HFFc6 (cell line): ENCODE measurements around the gene RGS3. TPM values are rescaled to one million over a fixed set of nuclear protein-coding genes. Genes with fewer than 3 reads are reported as not detected.

Experiments
- DNase-seq: peaks from one replicate; pipeline ENCODE4 v3.0.0-alpha.2; 2018
- H3K27ac Mint-ChIP-seq: 2 replicates; pipeline ENCODE4 v1.8.0; 2020; ENCODE audit warnings: mild to moderate bottlenecking, mixed read lengths
- H3K27me3 Mint-ChIP-seq: 2 replicates; pipeline ENCODE4 v1.8.0; 2021; ENCODE audit warnings: mild to moderate bottlenecking, moderate library complexity, mixed read lengths; ENCODE audit not compliant: insufficient read depth
- H3K36me3 Mint-ChIP-seq: 2 replicates; pipeline ENCODE4 v1.8.0; 2021; ENCODE audit warnings: low read depth, mixed read lengths
- H3K4me1 Mint-ChIP-seq: 2 replicates; pipeline ENCODE4 v1.8.0; 2020; ENCODE audit warnings: low read depth, mixed read lengths
- H3K4me3 Mint-ChIP-seq: 2 replicates; pipeline ENCODE4 v1.8.0; 2020; ENCODE audit warnings: mild to moderate bottlenecking, moderate library complexity, mixed read lengths
- H3K9me3 Mint-ChIP-seq: 2 replicates; pipeline ENCODE4 v1.8.0; 2020; ENCODE audit warnings: mild to moderate bottlenecking, mixed read lengths
- CTCF ChIP-seq: fragments of 200-600 bp; sonication (generic); IDR thresholded peaks from 2 replicates; pipeline ENCODE4 v1.5.0; 2021; ENCODE audit warnings: antibody characterized with exemption, mild to moderate bottlenecking
- total RNA-seq, 6 experiments: library from RNA; stranded (reverse); fragmentation: NEBNext Ultra II Directional; extraction: Animal tissue kit (Norgen Biotek cat#: 25700); gene quantifications; 2 replicates in 1 of 6; 3 replicates in 5 of 6; pipeline ENCODE4 v1.2.3, GENCODE V29; 2021

The RGS3 gene
- total RNA-seq, 6 experiments from 2014 or later = 49.7 to 57.0 (median 52.5) TPM

- Mint-ChIP-seq H3K4me3 (no peak overlapping the region), H3K9me3 (no peaks in the 10 kb centered on the region), H3K36me3 (no peaks in the 10 kb centered on the region), H3K27me3 (peaks cover 7% of the 10 kb centered on the region), H3K4me1 (peaks cover 33% of the 10 kb centered on the region), H3K27ac (no peak overlapping the region)
- no peak for TF ChIP-seq CTCF
- DNase-seq = no peak
These were observed 58.9 kb downstream of the RGS3 start for GRCh38 chr9:113522419-113522818.

GRCh38 chr9:113522858-113523257, 59.3 kb downstream of the RGS3 start:
- Mint-ChIP-seq H3K27me3 (peaks cover 11% of the 10 kb centered on the region), H3K4me3 (no peak overlapping the region), H3K36me3 (no peaks in the 10 kb centered on the region), H3K4me1 (peaks cover 32% of the 10 kb centered on the region), H3K27ac (no peak overlapping the region), H3K9me3 (no peaks in the 10 kb centered on the region)
- TF ChIP-seq CTCF = no peak
- no peak for DNase-seq

GRCh38 chr9:113523421-113524141, 60.1 kb downstream of the RGS3 start:
- no peak for TF ChIP-seq CTCF
- DNase-seq = no peak
- Mint-ChIP-seq H3K36me3 (no peaks in the 10 kb centered on the region), H3K27me3 (peaks cover 13% of the 10 kb centered on the region), H3K4me3 (no peak overlapping the region), H3K4me1 (peaks cover 32% of the 10 kb centered on the region), H3K9me3 (no peaks in the 10 kb centered on the region), H3K27ac (no peak overlapping the region)

- no peak overlapping the region for H3K27ac Mint-ChIP-seq
- H3K27me3 Mint-ChIP-seq = peaks cover 13% of the 10 kb centered on the region
- no peaks in the 10 kb centered on the region for H3K9me3 Mint-ChIP-seq
- H3K4me3 Mint-ChIP-seq = no peak overlapping the region
- no peak for TF ChIP-seq CTCF
- peaks cover 25% of the 10 kb centered on the region for H3K4me1 Mint-ChIP-seq
- no peak for DNase-seq
- H3K36me3 Mint-ChIP-seq = no peaks in the 10 kb centered on the region
These were observed 60.9 kb downstream of the RGS3 start for GRCh38 chr9:113524468-113524867.

- no peak for TF ChIP-seq CTCF
- H3K4me3 Mint-ChIP-seq = no peak overlapping the region
- no peaks in the 10 kb centered on the region for H3K36me3 Mint-ChIP-seq
- H3K27me3 Mint-ChIP-seq = peaks cover 11% of the 10 kb centered on the region
- no peaks in the 10 kb centered on the region for H3K9me3 Mint-ChIP-seq
- H3K4me1 Mint-ChIP-seq = peaks cover 23% of the 10 kb centered on the region
- no peak overlapping the region for H3K27ac Mint-ChIP-seq
- no peak for DNase-seq
These were observed 61.7 kb downstream of the RGS3 start for GRCh38 chr9:113525205-113525604.
